ENCODE results near the gene CTCFL.

CTCFL gene, protein sequence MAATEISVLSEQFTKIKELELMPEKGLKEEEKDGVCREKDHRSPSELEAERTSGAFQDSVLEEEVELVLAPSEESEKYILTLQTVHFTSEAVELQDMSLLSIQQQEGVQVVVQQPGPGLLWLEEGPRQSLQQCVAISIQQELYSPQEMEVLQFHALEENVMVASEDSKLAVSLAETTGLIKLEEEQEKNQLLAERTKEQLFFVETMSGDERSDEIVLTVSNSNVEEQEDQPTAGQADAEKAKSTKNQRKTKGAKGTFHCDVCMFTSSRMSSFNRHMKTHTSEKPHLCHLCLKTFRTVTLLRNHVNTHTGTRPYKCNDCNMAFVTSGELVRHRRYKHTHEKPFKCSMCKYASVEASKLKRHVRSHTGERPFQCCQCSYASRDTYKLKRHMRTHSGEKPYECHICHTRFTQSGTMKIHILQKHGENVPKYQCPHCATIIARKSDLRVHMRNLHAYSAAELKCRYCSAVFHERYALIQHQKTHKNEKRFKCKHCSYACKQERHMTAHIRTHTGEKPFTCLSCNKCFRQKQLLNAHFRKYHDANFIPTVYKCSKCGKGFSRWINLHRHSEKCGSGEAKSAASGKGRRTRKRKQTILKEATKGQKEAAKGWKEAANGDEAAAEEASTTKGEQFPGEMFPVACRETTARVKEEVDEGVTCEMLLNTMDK

DNA sequence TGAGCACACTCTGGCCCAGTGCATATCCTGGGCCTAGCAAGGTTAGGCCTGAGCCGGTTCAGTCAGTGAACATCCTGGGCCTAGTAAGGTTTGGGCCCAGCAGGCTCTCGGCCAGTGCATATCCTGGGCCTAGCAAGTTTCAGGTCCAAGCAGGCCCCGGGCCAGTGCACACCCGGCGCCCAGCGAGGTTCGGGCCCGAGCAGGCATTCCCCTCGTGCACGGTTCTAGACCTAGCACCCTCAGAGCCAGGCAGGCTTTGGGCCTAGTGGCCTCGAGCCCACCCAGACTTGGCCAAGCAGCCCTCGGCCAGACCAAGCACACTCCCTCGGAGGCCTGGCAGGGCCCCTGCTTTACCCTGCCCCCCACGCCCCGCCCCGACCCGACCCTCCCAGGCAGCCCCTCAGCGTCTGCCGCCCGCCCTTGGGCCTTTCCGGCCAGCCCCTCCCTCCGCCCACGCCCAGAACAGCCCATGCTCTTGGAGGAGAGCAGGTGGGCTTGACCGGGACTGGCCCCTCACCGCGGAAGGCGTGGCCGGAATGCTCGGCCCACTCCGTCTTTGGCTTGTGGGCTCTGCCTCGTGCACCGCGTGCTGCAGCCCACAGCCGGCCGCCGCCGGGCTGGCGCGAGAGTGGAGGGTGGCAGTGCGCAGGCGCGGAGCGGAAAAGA is at the start of gene CTCFL:
TSS of gene CTCFL (minus strand) at position 630 of the 666 bp plus-strand sequence. CDS start 935 bp downstream, outside the sequence.
- DNase-seq = no peak

GRCh38 chr20:57573894-57574293 is 49.0 kb upstream of the CTCFL start:
- no peak for DNase-seq

DNA sequence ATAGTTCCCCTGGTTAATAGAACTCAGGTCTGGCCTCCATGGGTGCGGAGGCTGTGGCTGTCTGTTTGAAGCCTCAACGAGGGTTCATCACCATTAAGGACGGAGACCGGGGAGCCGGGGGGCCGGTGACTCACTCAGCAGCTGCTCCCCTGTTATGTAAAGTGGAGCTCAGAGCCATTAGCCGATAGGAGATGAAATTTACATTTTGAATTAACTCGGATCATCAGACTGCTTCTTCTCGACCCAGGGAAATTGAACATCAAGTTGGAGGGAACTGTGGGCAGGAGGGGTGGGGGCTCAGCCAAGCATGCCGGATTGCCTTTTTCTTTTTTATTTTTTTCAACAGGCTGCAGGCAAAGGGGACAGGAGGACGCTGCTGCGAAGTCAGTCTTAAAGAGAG is 48.3 kb upstream of the CTCFL start:
- DNase-seq = no peak

DNA sequence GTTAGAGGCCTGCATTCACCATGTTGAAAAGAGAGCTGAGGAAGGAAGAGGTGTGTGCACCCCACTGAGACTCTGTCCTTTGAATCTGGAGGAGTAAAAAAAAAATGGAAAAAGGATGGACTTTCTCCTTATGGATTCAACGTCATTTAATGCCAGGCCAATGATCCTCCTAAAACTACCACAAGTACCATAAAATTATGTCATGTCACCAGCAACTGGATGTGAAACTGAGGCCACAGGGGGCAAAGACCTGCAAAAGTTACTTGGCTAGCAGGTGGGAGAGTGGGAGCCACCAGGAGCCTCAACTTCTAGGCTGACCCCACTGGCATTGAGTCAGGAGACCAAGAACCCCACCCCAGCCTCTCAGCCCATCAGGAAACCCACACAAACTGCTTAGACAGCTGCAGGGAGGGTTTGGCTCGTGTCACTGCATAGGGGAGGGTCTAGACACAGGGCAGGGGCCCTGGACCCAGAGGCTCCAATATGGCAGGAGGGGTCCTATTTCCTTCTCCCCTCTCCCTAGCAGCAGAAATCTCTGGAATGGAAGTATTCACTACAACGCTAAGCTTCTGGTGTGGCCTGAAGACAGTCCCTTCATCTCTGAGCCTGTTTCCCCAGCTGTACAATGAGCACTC is 47.0 kb upstream of the CTCFL start:
- DNase-seq = no peak

- DNase-seq = no peak
These were observed 46.0 kb upstream of the CTCFL start for GRCh38 chr20:57570920-57571319.

- peak; percentile 39 for DNase-seq
These were observed 45.4 kb upstream of the CTCFL start for GRCh38 chr20:57570145-57570850.

- DNase-seq = no peak
These were observed 44.0 kb upstream of the CTCFL start for GRCh38 chr20:57568960-57569359.

DNA sequence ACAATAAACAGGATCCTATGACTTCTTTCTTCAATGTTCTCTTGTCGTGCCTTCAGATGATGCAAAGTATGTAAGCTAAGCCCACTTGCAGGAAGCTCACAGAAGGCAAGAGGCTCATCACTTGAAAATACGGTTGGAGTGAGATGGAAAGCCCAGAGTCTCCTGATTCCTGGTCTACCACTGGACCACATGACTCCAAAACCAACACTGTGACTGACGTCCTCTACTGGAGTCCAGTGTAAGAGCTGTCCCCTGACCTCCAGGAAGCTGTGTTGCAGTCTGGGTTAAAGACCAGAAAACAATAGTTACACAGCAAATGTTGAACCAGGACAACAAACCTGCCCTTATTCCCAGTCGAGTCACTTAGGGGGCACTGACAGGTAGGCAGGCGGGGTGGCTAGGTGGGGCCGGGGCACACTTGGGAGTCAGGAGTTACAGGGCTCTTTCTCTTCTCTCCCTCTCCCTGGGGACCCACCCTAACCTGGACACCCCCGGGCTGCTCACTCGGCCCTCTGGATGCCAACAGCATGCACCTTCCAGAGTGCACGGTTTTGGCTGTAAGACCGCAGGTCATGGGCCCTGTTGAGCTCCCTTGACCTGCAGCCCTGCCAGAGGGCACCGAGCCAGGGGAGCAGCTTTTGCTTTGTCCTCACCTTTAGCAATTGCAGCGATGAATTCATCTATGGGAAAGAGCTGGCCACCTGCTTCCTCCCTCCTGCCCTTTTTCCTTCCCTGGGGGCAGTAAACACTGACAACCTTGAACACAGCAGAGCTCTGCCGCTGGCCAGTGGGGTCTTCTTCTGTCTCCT is 43.4 kb upstream of the CTCFL start:
- DNase-seq = no peak

- DNase-seq = no peak
These were observed 42.6 kb upstream of the CTCFL start for GRCh38 chr20:57567471-57568079.

- DNase-seq = no peak
These were observed 42.0 kb upstream of the CTCFL start for GRCh38 chr20:57566803-57567459.

DNA sequence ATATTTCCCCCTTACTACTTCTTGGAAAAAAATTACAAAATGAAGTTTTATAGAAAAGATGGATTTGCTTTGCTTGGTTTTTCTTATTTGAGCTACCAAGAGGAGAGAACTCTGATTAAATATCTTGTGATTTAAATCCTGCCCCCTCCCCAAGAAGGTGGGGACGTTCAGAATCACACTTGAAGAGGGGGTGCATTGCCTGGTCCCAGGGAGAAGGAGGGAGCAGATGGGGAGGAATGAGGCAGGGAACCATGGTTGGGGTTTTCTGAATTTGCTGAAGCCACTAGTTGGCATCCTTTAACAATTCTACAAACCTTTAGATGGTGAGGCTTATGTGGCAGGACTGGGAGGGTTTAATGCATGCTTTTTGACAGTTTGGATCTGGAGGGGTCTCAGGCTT is 41.5 kb upstream of the CTCFL start:
- no peak for DNase-seq

- no peak for DNase-seq
These were observed 40.2 kb upstream of the CTCFL start for GRCh38 chr20:57564951-57565642.

DNA sequence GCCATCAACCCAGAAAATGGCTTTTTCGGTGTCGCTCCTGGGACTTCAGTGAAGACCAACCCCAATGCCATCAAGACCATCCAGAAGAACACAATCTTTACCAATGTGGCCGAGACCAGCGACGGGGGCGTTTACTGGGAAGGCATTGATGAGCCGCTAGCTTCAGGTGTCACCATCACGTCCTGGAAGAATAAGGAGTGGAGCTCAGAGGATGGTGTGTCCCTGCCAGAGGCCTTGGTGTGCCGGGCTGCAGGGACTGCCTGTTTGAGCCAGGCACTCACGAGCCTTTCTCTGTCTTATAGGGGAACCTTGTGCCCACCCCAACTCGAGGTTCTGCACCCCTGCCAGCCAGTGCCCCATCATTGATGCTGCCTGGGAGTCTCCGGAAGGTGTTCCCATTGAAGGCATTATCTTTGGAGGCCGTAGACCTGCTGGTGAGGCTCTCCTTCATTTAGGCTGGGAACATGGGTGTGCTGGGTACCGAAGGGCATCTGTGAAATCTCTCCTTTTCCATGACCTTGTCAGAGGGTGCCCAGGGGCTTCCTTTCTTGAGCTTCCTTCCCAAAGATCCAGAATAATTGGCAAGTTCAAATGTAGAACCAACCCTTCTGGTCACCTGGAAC is 39.4 kb upstream of the CTCFL start:
- no peak for DNase-seq

- DNase-seq = no peak
These were observed 38.6 kb upstream of the CTCFL start for GRCh38 chr20:57563522-57563921.

DNA sequence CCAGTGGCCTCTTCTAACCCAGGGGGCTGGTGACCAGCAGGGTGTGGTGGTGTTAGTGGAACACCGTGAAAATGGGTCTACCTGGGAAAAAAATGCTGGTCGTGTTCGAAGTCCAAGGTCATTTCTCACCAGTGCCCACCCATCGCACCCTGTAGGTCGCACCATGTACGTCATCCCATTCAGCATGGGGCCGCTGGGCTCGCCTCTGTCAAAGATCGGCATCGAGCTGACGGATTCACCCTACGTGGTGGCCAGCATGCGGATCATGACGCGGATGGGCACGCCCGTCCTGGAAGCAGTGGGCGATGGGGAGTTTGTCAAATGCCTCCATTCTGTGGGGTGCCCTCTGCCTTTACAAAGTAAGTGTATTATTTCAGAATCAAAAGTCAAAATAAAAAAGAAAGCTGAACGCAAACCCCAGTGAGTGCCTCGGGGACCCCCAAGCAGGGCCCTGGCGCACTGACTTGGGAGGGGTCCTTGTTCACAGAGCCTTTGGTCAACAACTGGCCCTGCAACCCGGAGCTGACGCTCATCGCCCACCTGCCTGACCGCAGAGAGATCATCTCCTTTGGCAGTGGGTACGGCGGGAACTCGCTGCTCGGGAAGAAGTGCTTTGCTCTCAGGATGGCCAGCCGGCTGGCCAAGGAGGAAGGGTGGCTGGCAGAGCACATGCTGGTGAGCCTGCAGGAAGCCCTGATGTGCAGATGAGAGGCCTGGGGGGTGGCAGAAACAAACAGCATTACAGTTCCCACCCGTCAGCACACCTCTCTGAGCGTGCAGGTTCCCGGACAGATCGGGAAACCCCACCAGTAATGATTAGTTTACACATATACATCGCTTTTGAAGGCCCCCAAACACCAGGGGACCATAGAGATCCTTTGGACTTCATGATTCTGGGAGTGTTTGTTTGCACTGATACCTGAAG is 37.9 kb upstream of the CTCFL start:
- DNase-seq = no peak

DNA sequence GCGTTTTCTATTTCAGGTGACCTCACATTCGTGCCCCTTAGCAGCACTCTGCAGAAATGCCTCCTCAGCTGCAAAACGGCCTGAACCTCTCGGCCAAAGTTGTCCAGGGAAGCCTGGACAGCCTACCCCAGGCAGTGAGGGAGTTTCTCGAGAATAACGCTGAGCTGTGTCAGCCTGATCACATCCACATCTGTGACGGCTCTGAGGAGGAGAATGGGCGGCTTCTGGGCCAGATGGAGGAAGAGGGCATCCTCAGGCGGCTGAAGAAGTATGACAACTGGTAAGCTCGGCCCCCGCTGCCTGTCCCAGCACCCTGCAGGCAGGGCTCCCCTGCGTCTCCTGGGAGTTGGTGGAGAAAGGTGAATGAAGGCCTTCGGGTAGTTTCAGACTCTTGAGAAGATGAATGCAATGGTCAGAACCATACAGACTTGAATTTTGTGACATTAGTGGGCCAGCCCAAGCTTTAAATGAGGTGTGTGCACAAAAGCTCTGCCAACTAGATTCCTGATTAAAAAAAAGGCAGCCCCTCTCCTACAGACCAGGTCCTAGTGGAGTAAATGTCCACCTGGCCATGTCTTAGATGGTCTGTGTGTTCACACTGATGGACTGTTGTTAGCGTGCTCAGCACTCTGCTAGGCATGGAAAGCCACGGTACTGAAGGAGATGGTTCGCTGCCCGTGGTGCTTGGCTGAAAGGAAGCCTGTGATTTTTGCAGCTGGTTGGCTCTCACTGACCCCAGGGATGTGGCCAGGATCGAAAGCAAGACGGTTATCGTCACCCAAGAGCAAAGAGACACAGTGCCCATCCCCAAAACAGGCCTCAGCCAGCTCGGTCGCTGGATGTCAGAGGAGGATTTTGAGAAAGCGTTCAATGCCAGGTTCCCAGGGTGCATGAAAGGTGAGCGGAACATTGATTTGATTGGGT is 36.7 kb upstream of the CTCFL start:
- DNase-seq = no peak
